Caco-2 (cell line): Measurements from ENCODE around the gene TVP23A. TPM values are rescaled to one million over a fixed set of nuclear protein-coding genes. Genes with fewer than 3 reads are reported as not detected.
A peak's percentile ranks its signal among the peaks of the same experiment; 100 is the strongest.
"Not testable (repeated sequence)": the region's sequence is repeated elsewhere in the genome, so short reads cannot be mapped to it uniquely, and the experiment has no call there.

Experiments
- BruUV-seq: library from RNA; stranded (reverse); fragments of 400-500 nt; replicated peaks from 2 replicates; lab custom pipeline; 2021; lab: Mats Ljungman, UMichigan
- CTCF ChIA-PET: fragments of 300-600 bp; sonication (Branson Sonifier 250); formaldehyde crosslinking; loops from one replicate; lab custom pipeline; 2022; ENCODE audit warnings: antibody characterized with exemption; lab: Charles Lee
- POLR2A ChIA-PET: fragments of 300-600 bp; sonication (Branson Sonifier 250); formaldehyde crosslinking; loops from one replicate; lab custom pipeline; 2022; ENCODE audit warnings: antibody characterized with exemption; lab: Charles Lee
- DNase-seq, 2 experiments: peaks; one replicate each; pipeline versions ENCODE4 v3.0.0 to v3.0.0-alpha.2; 2020 to 2022
- H3K27me3 ChIP-seq: replicated peaks from 2 replicates; pipeline ENCODE4 v1.6.0; 2011; ENCODE audit warnings: low read length; ENCODE audit not compliant: control insufficient read depth, insufficient read depth
- H3K36me3 ChIP-seq: 2 replicates; pipeline ENCODE4 v1.5.1; 2011; ENCODE audit warnings: low read length; ENCODE audit not compliant: control insufficient read depth, insufficient read depth
- H3K4me1 ChIP-seq: fragments of 250-450 bp; sonication (Bioruptor Pico); 2 replicates; pipeline ENCODE4 v1.5.1; 2020; ENCODE audit warnings: mild to moderate bottlenecking
- H3K4me3 ChIP-seq: 2 replicates; pipeline ENCODE4 v1.5.1; 2011; ENCODE audit warnings: low read depth, mild to moderate bottlenecking, control low read depth, low read length
- H3K9me3 ChIP-seq: fragments of 250-450 bp; sonication (Bioruptor Pico); 2 replicates; pipeline ENCODE4 v1.5.1; 2020; ENCODE audit warnings: mild to moderate bottlenecking, moderate library complexity
- H3K27ac Mint-ChIP-seq: one replicate; pipeline ENCODE4 v1.8.0; 2022; ENCODE audit warnings: mixed read lengths; ENCODE audit not compliant: unreplicated experiment
- H3K27me3 Mint-ChIP-seq: one replicate; pipeline ENCODE4 v1.8.0; 2022; ENCODE audit warnings: mixed read lengths; ENCODE audit not compliant: insufficient read depth, unreplicated experiment
- H3K36me3 Mint-ChIP-seq: one replicate; pipeline ENCODE4 v1.8.0; 2022; ENCODE audit warnings: mild to moderate bottlenecking, mixed read lengths; ENCODE audit not compliant: insufficient read depth, unreplicated experiment
- H3K4me1 Mint-ChIP-seq: one replicate; pipeline ENCODE4 v1.8.0; 2022; ENCODE audit warnings: low read depth, mixed read lengths; ENCODE audit not compliant: unreplicated experiment
- H3K4me3 Mint-ChIP-seq: one replicate; pipeline ENCODE4 v1.8.0; 2022; ENCODE audit warnings: mild to moderate bottlenecking, moderate library complexity, mixed read lengths; ENCODE audit not compliant: unreplicated experiment
- H3K9me3 Mint-ChIP-seq: one replicate; pipeline ENCODE4 v1.8.0; 2022; ENCODE audit warnings: mixed read lengths; ENCODE audit not compliant: unreplicated experiment
- intact Hi-C: fragments of 100-400 bp; cut with micrococcal nuclease; formaldehyde crosslinking; loops from one replicate; pipeline ENCODE4 v1.10.0; 2022; ENCODE audit not compliant: unreplicated experiment
- total RNA-seq: library from RNA; stranded (reverse); gene quantifications from 2 replicates; pipeline ENCODE4 v1.2.3, GENCODE V29; 2022
- TF ChIP-seq, protein P1 (sequence below), 2 experiments: fragments of 200-600 bp in 1 of 2; IDR thresholded peaks; 1 replicate in 1 of 2; 2 replicates in 1 of 2; pipeline versions ENCODE4 v1.5.1 to v1.8.0; 2011 to 2022; ENCODE audit warnings: antibody characterized with exemption in 1 of 2, control low read depth in 1 of 2, inconsistent platforms in 1 of 2, low read depth in 1 of 2, low read length in 1 of 2, mild to moderate bottlenecking in 1 of 2, moderate library complexity in 1 of 2; ENCODE audit not compliant: insufficient read depth in 1 of 2, severe bottlenecking in 1 of 2, unreplicated experiment in 1 of 2

TVP23A gene
- total RNA-seq, 1 experiment from 2014 or later: not detected

DNA sequence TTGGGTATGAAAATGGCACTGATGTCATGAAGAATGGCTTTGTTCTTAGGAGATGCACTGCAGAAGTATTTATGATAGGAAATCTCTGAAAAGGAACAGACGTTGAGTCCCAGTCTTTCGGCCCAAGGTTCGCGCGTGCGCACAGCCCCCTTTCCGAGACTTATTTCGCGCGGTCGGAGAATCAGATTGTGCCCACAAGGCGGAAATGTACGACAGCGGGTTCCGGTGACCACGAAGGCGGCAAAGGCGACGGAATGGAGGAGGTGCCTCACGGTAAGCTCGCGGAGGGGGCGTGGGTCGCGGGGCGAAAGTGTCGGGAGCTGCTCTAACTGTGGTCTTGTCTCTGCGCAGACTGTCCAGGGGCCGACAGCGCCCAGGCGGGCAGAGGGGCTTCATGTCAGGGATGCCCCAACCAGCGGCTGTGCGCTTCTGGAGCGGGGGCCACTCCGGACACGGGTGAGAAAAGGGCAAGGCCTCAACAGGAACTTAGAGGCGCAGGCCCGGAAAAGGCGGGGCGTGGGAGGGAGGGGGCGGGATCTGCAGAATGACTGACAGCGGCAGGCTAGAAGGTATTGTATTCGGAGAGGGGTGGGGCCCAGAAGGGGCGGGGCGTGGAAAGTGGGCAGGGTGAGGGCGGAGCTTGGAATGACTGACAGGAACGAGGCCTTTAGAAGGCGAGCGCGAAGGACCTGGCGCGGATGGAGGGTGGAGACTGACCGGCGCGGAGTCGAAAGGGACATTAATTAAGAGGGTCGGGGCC lies 74.8 kb downstream of the TVP23A start, which contains the start of gene NUBP1:
TSS of gene NUBP1 (plus strand) at position 233 of the 760 bp plus-strand sequence. CDS start at position 255, 22 bp downstream.
- H3K4me1 Mint-ChIP-seq: peaks cover 12% of the 10 kb centered on the region
- H3K27me3 Mint-ChIP-seq: no peaks in the 10 kb centered on the region
- Histone ChIP-seq H3K4me3 (peak within 1 kb of the TSS; percentile 85), H3K4me1 (no peaks in the 10 kb centered on the region), H3K9me3 (no peaks in the 10 kb centered on the region), H3K36me3 (no peaks in the 10 kb centered on the region; the same call in 1 of the 2 replicates), H3K27me3 (no peaks in the 10 kb centered on the region)
- peak; percentile 97 to 99 for DNase-seq
- peak within 1 kb of the TSS; percentile 97 for H3K27ac Mint-ChIP-seq
- TF ChIP-seq, protein P1, sequence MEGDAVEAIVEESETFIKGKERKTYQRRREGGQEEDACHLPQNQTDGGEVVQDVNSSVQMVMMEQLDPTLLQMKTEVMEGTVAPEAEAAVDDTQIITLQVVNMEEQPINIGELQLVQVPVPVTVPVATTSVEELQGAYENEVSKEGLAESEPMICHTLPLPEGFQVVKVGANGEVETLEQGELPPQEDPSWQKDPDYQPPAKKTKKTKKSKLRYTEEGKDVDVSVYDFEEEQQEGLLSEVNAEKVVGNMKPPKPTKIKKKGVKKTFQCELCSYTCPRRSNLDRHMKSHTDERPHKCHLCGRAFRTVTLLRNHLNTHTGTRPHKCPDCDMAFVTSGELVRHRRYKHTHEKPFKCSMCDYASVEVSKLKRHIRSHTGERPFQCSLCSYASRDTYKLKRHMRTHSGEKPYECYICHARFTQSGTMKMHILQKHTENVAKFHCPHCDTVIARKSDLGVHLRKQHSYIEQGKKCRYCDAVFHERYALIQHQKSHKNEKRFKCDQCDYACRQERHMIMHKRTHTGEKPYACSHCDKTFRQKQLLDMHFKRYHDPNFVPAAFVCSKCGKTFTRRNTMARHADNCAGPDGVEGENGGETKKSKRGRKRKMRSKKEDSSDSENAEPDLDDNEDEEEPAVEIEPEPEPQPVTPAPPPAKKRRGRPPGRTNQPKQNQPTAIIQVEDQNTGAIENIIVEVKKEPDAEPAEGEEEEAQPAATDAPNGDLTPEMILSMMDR (IDR thresholded peaks at IDR 0.05; ENCODE audit: insufficient read depth in 1 of 2, low read depth in 1 of 2, low read length in 1 of 2, severe bottlenecking in 1 of 2, unreplicated experiment in 1 of 2): no peak
- H3K36me3 Mint-ChIP-seq: peaks cover 9% of the 10 kb centered on the region
- no peaks in the 10 kb centered on the region for H3K9me3 Mint-ChIP-seq
- ChIA-PET CTCF (interaction anchor here (0.6 to 1.7 kb wide), 7 partner anchors 175 to 697 kb away, joined by 3 to 14 read pairs (median 4); partner anchors contain the start of gene DEXI), POLR2A (interaction anchor here (0.6 to 1.3 kb wide), 6 partner anchors 9 to 1941 kb away, joined by 3 to 7 read pairs (median 4); partner anchors contain the start of gene DEXI)
- intact Hi-C loops: loop anchor here (1.0 kb wide), 1 partner anchor 175 kb away; no protein-coding TSS in a partner anchor
- TSS peak; percentile 77 for BruUV-seq
- peak within 1 kb of the TSS; percentile 89 for H3K4me3 Mint-ChIP-seq

DNA sequence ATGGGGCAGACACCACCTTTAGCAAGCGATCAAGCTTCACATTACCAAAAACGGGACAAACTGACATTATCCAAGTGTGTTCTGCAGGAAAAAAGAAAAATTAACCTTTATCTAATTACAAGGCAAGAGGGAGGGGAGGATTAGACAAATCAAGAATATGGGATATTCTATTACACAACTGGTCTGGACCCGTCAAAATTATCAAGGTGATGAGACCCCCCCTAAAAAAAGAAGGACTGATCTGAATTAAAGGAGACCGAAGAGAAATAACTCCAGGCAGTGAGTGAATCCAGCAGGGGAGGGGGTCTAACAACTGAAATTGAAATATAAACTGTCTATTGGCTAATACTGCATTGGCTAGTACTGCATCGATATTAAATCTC lies 75.4 kb downstream of the TVP23A start:
- POLR2A ChIA-PET: interaction anchor here (0.7 kb wide), 1 partner anchor 1940 kb away, joined by 4 read pairs; no protein-coding TSS in a partner anchor
- no peaks in the 10 kb centered on the region; the same call in 1 of the 2 replicates for H3K36me3 ChIP-seq
- TF ChIP-seq, protein P1 (IDR thresholded peaks at IDR 0.05; ENCODE audit: insufficient read depth in 1 of 2, low read depth in 1 of 2, low read length in 1 of 2, severe bottlenecking in 1 of 2, unreplicated experiment in 1 of 2): no peak
- BruUV-seq: no TSS peak
- no peak for DNase-seq
- no peaks in the 10 kb centered on the region for H3K9me3 Mint-ChIP-seq
- CTCF ChIA-PET: interaction anchor here (1.2 to 1.7 kb wide), 2 partner anchors 175 to 228 kb away, joined by 4 to 14 read pairs; no protein-coding TSS in a partner anchor
- peak overlapping the region; percentile 97 for H3K27ac Mint-ChIP-seq
- H3K36me3 Mint-ChIP-seq: peaks cover 9% of the 10 kb centered on the region
- 0 out of 2 replicates have a peak, but pooled peaks cover 4% of the 10 kb centered on the region for H3K4me1 ChIP-seq
- H3K4me3 ChIP-seq: peak overlapping the region; percentile 85
- H3K4me3 Mint-ChIP-seq: peak overlapping the region; percentile 89
- H3K4me1 Mint-ChIP-seq: peaks cover 12% of the 10 kb centered on the region
- H3K27me3 Mint-ChIP-seq: no peaks in the 10 kb centered on the region
- intact Hi-C loops: no loop called here
- no peaks in the 10 kb centered on the region for H3K9me3 ChIP-seq
- no peaks in the 10 kb centered on the region for H3K27me3 ChIP-seq

DNA sequence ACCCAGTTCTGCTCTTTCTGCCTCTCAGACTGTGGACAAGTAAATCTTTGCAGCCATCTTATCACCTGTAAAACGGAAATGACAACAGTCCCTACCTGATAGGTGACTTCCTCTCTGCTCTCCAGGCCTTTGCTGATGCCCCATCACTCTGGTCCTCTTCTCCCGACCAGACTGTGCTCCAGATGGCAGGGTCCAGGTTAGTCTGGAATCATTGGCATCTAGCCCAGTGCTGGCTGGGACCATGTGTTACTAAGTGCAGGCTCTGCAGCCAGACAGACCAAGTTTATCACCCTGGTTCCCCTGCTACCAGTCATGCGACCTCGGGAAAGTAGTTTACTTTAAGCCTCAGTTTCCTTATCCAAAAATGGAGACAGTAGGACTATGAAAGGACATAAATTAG lies 76.8 kb downstream of the TVP23A start:
- no peak overlapping the region for H3K4me3 ChIP-seq
- TF ChIP-seq, protein P1 (IDR thresholded peaks at IDR 0.05; ENCODE audit: insufficient read depth in 1 of 2, low read depth in 1 of 2, low read length in 1 of 2, severe bottlenecking in 1 of 2, unreplicated experiment in 1 of 2): no peak
- H3K9me3 Mint-ChIP-seq: no peaks in the 10 kb centered on the region
- no TSS peak for BruUV-seq
- no peak overlapping the region for H3K4me3 Mint-ChIP-seq
- no peak overlapping the region for H3K27ac Mint-ChIP-seq
- no peaks in the 10 kb centered on the region for H3K27me3 Mint-ChIP-seq
- peaks cover 15% of the 10 kb centered on the region for H3K4me1 ChIP-seq
- intact Hi-C loops: no loop called here
- no peaks in the 10 kb centered on the region for H3K9me3 ChIP-seq
- DNase-seq: no peak
- ChIA-PET POLR2A (no interaction called here), CTCF (no interaction called here)
- no peaks in the 10 kb centered on the region for H3K27me3 ChIP-seq
- peaks cover 9% of the 10 kb centered on the region for H3K36me3 Mint-ChIP-seq
- H3K4me1 Mint-ChIP-seq: peaks cover 12% of the 10 kb centered on the region
- no peaks in the 10 kb centered on the region; the same call in 1 of the 2 replicates for H3K36me3 ChIP-seq

DNA sequence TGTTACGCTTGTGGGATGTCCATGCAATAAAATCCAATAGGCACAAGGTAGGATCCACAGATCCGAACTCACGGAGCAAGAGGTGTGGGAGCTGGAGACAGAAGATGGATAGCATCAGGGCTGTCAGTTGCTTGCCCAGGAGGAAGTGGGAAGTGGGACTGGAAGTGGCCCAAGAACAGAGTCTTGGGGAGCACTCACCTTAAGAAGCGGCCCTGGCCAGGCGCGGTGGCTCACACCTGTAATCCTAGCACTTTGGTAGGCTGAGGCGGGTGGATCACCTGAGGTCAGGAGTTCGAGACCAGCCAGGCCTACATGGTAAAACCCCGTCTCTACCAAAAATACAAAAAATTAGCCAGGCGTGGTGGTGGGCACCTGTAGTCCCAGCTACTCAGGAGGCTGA lies 77.3 kb downstream of the TVP23A start:
- intact Hi-C loops, H3K4me3 ChIP-seq, H3K9me3 Mint-ChIP-seq, DNase-seq, CTCF ChIA-PET, H3K27ac Mint-ChIP-seq, POLR2A ChIA-PET, H3K4me3 Mint-ChIP-seq, H3K9me3 ChIP-seq, H3K27me3 ChIP-seq, H3K27me3 Mint-ChIP-seq, H3K36me3 Mint-ChIP-seq, BruUV-seq, H3K36me3 ChIP-seq: not testable (repeated sequence)
- peaks cover 12% of the 10 kb centered on the region for H3K4me1 Mint-ChIP-seq
- peaks cover 18% of the 10 kb centered on the region for H3K4me1 ChIP-seq
